ENCODE results near the gene SLC4A3.
"Not testable (repeated sequence)": the region's sequence is repeated elsewhere in the genome, so short reads cannot be mapped to it uniquely, and the experiment has no call there.

The SLC4A3 gene

DNA sequence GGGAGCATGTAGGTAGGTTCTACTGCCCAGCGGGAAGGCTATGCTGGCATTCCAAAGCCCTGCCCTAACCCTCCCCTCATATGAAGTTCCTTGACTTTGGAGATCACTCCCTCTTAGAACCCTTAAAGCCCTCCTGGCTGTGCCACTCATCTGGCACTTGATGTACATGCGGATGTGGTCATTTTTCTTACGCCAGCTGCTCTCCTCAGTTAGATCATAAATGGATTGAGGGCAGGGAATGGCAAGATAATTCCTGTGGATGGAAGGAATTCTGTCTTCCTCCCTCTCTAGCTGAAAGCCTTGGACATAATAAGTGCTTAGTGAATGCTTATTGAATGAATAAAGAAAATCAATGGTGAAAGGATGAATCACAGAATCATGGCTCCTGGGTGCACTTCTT is 51.6 kb downstream of the SLC4A3 start:
- H3K27ac ChIP-seq, result no peak overlapping the region
- TF ChIP-seq CTCF (conservative IDR thresholded peaks at IDR 0.05), result no peak

DNA sequence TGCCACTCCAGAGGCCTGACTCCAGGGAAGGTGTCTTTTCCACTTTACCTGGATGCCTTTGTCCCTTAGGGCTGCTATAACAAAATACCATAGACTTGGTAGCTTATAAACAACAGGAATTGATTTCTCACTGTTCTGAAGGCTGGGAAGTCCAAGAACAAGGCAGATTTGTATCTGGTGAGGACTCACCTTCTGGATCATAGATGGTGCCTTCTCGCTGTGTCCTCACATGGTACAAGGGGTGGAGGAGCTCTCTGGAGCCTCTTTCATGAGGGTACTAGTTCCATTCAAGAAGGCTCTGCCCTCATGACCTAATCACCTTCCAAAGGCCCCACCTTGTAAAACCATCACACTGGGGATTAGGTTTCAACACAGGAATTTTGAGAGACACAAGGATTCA is 52.1 kb downstream of the SLC4A3 start:
- H3K27ac ChIP-seq, result no peak overlapping the region
- no peak for TF ChIP-seq CTCF (conservative IDR thresholded peaks at IDR 0.05)

GRCh38 chr2:219680958-219681693 is 53.7 kb downstream of the SLC4A3 start:
- no peak for TF ChIP-seq CTCF (conservative IDR thresholded peaks at IDR 0.05)
- H3K27ac ChIP-seq, result no peak overlapping the region

DNA sequence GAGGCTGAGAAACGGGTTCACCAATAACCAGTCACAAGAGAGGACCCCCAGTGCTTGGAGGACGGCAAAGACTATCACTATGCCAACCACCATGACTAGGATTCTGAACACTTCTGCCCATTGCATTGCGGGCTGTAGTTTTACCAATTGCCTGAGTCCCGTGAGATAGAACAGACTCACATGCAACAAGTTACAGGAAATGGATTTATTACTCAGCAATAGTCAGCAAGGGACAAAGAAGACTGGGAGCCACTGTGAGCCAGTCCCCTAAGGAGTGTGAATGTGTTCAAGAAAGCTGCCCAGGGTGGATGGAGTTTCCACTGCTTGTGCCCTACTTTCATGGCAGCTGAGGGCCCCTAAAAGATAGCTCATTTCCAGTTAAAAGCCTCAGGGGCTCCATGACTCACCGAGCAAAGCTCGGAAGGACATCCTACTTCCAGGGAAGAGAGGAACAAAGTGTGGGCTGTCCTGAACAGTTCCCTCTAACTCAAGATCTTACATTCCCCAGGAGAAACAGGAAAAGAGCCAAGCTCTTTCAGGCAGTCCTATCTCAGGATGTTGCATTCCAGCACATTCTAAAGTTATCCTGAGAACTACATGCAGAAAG is 54.4 kb downstream of the SLC4A3 start:
- no peak overlapping the region for H3K27ac ChIP-seq
- TF ChIP-seq CTCF (conservative IDR thresholded peaks at IDR 0.05), result no peak

- not testable (repeated sequence) for H3K27ac ChIP-seq
These were observed 56.0 kb downstream of the SLC4A3 start for GRCh38 chr2:219683474-219683873.

DNA sequence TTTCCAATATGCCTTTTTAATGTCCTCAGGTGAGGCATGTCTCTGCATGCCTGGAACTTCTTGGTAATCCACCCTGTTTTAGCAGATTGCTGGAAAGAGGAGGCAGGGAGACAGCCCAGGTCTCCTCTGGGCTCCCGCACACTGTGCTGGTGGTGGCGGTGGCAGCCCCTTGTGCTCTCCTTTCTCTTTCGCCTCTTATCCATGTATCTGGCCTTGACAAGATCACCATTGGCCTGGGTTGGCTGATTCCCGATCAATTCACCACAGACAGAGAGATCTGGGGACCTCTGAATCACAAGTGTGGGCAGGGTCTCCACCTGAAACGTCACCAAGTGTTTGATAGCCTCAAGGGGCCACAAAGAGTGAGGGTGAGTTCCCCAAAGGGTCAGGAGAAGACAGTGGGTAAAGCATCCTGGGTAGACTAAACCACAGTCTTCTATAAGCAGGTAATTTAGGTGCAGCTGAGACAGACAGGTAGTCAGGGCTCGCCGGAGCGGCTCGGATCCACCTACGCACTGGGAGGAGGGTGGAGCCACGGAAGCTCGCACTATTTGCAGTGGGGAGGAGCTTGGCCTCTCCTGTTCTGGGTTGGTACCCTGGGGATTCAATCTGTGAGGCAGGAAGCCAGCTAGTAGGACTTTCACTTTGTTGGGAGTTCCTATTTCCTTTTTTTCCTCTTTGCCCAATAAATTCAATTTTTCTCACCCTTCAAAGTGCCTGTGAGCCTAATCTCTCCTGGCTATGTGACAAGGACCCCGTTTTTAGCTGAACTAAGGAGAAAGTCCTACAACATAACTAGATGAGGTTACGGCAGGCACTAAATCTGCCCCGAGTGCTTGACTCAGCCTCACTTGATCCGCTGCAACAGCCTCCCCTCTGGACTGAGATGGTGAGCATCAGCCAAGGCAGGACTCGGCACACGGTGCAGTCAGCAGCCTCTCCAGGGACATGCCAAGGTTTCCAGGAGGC is 57.6 kb downstream of the SLC4A3 start:
- peak overlapping the region; percentile 66 for H3K27ac ChIP-seq
- TF ChIP-seq CTCF (conservative IDR thresholded peaks at IDR 0.05), result no peak

GRCh38 chr2:219687272-219687671 is 59.8 kb downstream of the SLC4A3 start:
- H3K27ac ChIP-seq, result no peak overlapping the region
- TF ChIP-seq CTCF (conservative IDR thresholded peaks at IDR 0.05), result no peak

Measured in VCaP (cell line).